ENCODE measurements around the gene DGKQ. TPM values are rescaled to one million over a fixed set of nuclear protein-coding genes. Genes with fewer than 3 reads are reported as not detected.

DGKQ gene
- total and polyA plus RNA-seq, 2 donors (not counting 3 experiments of a cell fraction or from before 2014, with no cell fraction given), result 15.8 to 20.2 TPM

DNA sequence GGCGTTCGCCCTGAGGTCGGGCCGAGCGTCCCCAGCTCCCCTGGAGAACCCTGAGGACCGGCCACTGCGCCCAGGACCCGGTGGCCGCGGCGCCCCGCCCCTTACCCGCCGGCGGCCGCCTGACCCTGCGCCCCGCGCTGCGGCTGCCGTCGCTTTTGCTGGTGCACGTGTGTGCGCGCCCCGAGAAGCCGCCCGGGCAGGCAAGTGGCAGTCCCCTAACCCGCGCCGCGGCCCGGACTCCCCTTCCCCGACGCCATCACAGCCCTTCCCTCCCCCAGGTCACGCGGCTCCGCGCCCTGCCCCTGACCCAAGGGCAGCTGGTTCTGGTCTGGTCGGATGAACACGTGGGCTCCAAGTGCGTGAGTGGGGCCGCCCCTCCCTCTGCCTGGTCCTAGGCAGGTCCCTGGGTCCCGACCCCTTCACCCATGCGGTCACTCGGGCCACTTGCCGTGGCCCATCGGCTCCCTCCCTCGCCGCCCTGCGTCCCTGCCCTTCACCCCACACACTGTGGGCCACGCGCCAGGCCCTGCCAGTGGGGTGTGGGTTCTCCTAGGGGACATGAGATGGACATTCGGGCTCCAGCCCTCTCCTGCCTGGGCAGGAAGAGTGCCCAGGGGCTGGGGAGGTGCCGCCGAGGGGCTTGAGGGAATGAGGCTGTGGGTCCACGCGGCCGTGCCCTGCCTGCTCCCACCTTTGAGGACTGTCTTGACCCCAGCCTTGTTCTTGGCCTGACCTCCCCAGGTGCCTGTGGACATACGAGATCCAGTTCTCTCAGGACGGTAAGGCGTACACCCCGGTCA lies 30.1 kb upstream of the DGKQ start:
- no peak overlapping the region for H2AFZ ChIP-seq (ENCODE audit: low read depth, low read length)

More for the DNA sequence above, 30.1 kb upstream of the DGKQ start:
- FAIRE-seq (no peak), DNase-seq (ENCODE audit: low read depth, low spot score) (no peak)
- Histone ChIP-seq H3K27me3 (ENCODE audit: control insufficient read depth in 2 of 2, insufficient read depth in 2 of 2, low read length in 2 of 2) (peaks cover 31 to 37% of the 10 kb centered on the region in 2 experiments), H4K20me1 (replicated peaks; ENCODE audit: control insufficient read depth, extremely low read depth, insufficient read depth, low read length) (no peaks in the 10 kb centered on the region), H3K4me2 (ENCODE audit: insufficient read depth, low read length) (no peak overlapping the region), H3K9ac (replicated peaks; ENCODE audit: extremely low read depth, insufficient read depth, low read length) (no peak overlapping the region), H3K27ac (ENCODE audit: insufficient read depth, low read depth, low read length) (no peak overlapping the region), H3K79me2 (ENCODE audit: control insufficient read depth, insufficient read depth, low read length) (no peaks in the 10 kb centered on the region), H3K4me1 (ENCODE audit: control insufficient read depth, extremely low read depth, insufficient read depth, low read length) (no peaks in the 10 kb centered on the region), H3K36me3 (ENCODE audit: control insufficient read depth in 2 of 2, extremely low read depth in 1 of 2, insufficient read depth in 2 of 2, low read length in 2 of 2) (no peaks in the 10 kb centered on the region), H3K9me1 (replicated peaks; ENCODE audit: control insufficient read depth, extremely low read depth, insufficient read depth, low read length) (no peaks in the 10 kb centered on the region), H3K4me3 (replicated peaks in 1 of 3; ENCODE audit: insufficient read depth in 1 of 3, low read depth in 1 of 3, low read length in 3 of 3) (no peak overlapping the region), H3K9me3 (replicated peaks; ENCODE audit: control insufficient read depth, insufficient read depth, low read length) (no peaks in the 10 kb centered on the region)
- TF ChIP-seq GATA2 (IDR thresholded peaks at IDR 0.05; ENCODE audit: insufficient read depth, insufficient read length, low read depth, low read length) (no peak), EZH2 (IDR thresholded peaks at IDR 0.05; ENCODE audit: borderline replicate concordance, low read depth, low read length, severe bottlenecking) (peak; percentile 9), POLR2AphosphoS5 (IDR thresholded peaks at IDR 0.05; ENCODE audit: insufficient read depth, low read depth, low read length) (no peak), JUN (IDR thresholded peaks at IDR 0.05; ENCODE audit: borderline replicate concordance, insufficient read depth, insufficient read length, low read depth) (no peak), MYC (IDR thresholded peaks at IDR 0.05; ENCODE audit: low read depth, low read length) (no peak), POLR2A (IDR thresholded peaks at IDR 0.05; ENCODE audit: low read depth, low read length) (no peak), FOS (IDR thresholded peaks at IDR 0.05; ENCODE audit: borderline replicate concordance, insufficient read depth, low read length) (no peak)
- TF ChIP-seq, protein P1, sequence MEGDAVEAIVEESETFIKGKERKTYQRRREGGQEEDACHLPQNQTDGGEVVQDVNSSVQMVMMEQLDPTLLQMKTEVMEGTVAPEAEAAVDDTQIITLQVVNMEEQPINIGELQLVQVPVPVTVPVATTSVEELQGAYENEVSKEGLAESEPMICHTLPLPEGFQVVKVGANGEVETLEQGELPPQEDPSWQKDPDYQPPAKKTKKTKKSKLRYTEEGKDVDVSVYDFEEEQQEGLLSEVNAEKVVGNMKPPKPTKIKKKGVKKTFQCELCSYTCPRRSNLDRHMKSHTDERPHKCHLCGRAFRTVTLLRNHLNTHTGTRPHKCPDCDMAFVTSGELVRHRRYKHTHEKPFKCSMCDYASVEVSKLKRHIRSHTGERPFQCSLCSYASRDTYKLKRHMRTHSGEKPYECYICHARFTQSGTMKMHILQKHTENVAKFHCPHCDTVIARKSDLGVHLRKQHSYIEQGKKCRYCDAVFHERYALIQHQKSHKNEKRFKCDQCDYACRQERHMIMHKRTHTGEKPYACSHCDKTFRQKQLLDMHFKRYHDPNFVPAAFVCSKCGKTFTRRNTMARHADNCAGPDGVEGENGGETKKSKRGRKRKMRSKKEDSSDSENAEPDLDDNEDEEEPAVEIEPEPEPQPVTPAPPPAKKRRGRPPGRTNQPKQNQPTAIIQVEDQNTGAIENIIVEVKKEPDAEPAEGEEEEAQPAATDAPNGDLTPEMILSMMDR (IDR thresholded peaks at IDR 0.05; ENCODE audit: extremely low read depth in 1 of 2, insufficient read depth in 1 of 2, low read depth in 1 of 2, low read length in 2 of 2), result no peak
- TF ChIP-seq, protein P2, sequence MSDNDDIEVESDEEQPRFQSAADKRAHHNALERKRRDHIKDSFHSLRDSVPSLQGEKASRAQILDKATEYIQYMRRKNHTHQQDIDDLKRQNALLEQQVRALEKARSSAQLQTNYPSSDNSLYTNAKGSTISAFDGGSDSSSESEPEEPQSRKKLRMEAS (IDR thresholded peaks at IDR 0.05; ENCODE audit: insufficient read depth, insufficient read length), result peak; percentile 5
- dilution Hi-C loops (cut with MboI; ENCODE audit: extremely low pct_ligation_motif_present, low sequenced_read_pairs) (no loop called here), intact Hi-C loops (cut with micrococcal nuclease) (no loop called here)
- BruUV-seq (replicated peaks), result no TSS peak
- ChIA-PET CTCF (no interaction called here), POLR2A (no interaction called here)

Measured in endothelial cell of umbilical vein (primary cell).